Mucosa of descending colon (tissue), 3 donors: ENCODE measurements around the gene EIF2S2. TPM values are rescaled to one million over a fixed set of nuclear protein-coding genes. Genes with fewer than 3 reads are reported as not detected.
A peak's percentile ranks its signal among the peaks of the same experiment; 100 is the strongest.

Experiments used
- ATAC-seq: fragments of 200-7000 bp; cut with Tn5 transposase; one replicate; pipeline ENCODE4 v1.9.1; 2020; ENCODE audit warnings: mild to moderate bottlenecking, moderate library complexity
- DNase-seq, 3 donors: peaks; one replicate each; pipeline ENCODE4 v3.0.0-alpha.2; 2020
- H3K36me3 ChIP-seq: fragments of 200-600 bp; one replicate; pipeline ENCODE4 v1.8.0; 2021; ENCODE audit warnings: low read depth, mild to moderate bottlenecking
- H3K4me1 ChIP-seq: fragments of 200-600 bp; one replicate; pipeline ENCODE4 v1.8.0; 2021; ENCODE audit warnings: low read depth, mild to moderate bottlenecking
- H3K4me3 ChIP-seq: fragments of 200-600 bp; one replicate; pipeline ENCODE4 v1.8.0; 2021; ENCODE audit warnings: mild to moderate bottlenecking
- H3K9me3 ChIP-seq: fragments of 200-600 bp; one replicate; pipeline ENCODE4 v1.8.0; 2021; ENCODE audit warnings: mild to moderate bottlenecking
- intact Hi-C, 2 donors: fragments of 100-400 bp; cut with DNase I in 1 of 2; cut with micrococcal nuclease in 1 of 2; formaldehyde crosslinking; loops; one replicate each; pipeline versions ENCODE4 v1.11.0 to v1.11.1; 2022; cut with DNase I, micrococcal nuclease
- total RNA-seq, 3 donors: library from RNA; stranded (reverse); fragmentation: NEBNext Ultra II Directional in 2 of 3; extraction: Animal tissue kit (Norgen Biotek cat#: 25700) in 2 of 3; gene quantifications; one replicate each; pipeline versions ENCODE4 v1.2.1 to v1.2.4, GENCODE V29; 2021 to 2023
- TF ChIP-seq, protein P1 (sequence below): fragments of 200-600 bp; IDR thresholded peaks from one replicate; pipeline ENCODE4 v1.8.0; 2022; ENCODE audit warnings: antibody characterized with exemption, mild to moderate bottlenecking
- donor health status: DM: no; HTN: no; CAD: no; lungs with moderate emphysema.
- donor health status: DM: no; HTN: no; CAD: no.
- donor health status: DM: no; HTN: yes; CAD: no.

Gene EIF2S2
- total RNA-seq, 3 donors from 2014 or later: 26.5 to 51.7 (median 41.0) TPM

DNA sequence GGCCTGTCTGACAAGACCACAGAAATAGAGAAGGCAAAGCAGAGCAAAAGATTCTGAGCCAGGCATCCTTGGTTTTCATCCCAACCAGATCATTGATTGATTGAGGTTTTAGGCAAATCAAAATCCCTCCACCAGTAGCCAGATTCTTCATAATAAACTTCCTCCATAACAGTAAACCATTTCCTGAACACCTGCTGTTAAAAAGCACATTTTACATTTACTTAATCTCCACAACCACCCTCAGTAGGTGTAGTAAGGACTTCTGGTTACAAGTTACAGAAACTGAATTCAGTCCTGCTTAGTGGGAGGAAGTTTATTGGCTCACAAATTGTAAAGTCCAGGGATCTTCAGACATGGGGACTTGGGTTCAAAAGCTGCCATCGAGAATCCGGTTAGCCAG is 28.3 kb downstream of the EIF2S2 start:
- H3K36me3 ChIP-seq: peaks cover 6% of the 10 kb centered on the region
- TF ChIP-seq, protein P1, sequence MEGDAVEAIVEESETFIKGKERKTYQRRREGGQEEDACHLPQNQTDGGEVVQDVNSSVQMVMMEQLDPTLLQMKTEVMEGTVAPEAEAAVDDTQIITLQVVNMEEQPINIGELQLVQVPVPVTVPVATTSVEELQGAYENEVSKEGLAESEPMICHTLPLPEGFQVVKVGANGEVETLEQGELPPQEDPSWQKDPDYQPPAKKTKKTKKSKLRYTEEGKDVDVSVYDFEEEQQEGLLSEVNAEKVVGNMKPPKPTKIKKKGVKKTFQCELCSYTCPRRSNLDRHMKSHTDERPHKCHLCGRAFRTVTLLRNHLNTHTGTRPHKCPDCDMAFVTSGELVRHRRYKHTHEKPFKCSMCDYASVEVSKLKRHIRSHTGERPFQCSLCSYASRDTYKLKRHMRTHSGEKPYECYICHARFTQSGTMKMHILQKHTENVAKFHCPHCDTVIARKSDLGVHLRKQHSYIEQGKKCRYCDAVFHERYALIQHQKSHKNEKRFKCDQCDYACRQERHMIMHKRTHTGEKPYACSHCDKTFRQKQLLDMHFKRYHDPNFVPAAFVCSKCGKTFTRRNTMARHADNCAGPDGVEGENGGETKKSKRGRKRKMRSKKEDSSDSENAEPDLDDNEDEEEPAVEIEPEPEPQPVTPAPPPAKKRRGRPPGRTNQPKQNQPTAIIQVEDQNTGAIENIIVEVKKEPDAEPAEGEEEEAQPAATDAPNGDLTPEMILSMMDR: no peak

DNA sequence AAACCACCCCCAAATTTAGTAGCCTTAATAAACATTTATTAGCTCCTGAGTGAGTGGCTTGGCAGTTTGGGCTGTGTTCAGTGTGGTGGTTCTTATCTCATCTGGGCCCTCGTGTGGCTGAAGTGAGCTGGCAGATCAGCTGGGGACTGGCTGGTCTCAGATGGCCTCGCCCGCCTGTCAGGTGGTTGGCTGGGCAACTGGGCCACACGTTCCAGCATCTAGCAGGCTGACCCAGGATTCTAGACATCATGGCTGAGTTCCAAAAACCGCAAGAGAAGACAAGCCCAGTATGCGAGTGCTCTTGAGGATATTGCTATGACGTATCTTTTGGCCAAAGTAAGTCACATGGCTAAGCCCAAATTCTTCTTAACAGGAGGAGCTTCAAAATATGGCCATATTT is 28.9 kb downstream of the EIF2S2 start:
- peak; percentile 65 for ATAC-seq
- H3K36me3 ChIP-seq: no peaks in the 10 kb centered on the region
- no peak overlapping the region for H3K4me3 ChIP-seq
- H3K9me3 ChIP-seq: no peaks in the 10 kb centered on the region
- H3K4me1 ChIP-seq: no peaks in the 10 kb centered on the region
- peak; percentile 26 to 72 (median 47) for DNase-seq
- intact Hi-C loops: no loop called here
- TF ChIP-seq, protein P1: no peak

More for the DNA sequence above, 28.3 kb downstream of the EIF2S2 start:
- DNase-seq: no peak
- Histone ChIP-seq H3K4me3 (no peak overlapping the region), H3K4me1 (no peaks in the 10 kb centered on the region), H3K9me3 (no peaks in the 10 kb centered on the region)
- intact Hi-C loops: no loop called here
- no peak for ATAC-seq

DNA sequence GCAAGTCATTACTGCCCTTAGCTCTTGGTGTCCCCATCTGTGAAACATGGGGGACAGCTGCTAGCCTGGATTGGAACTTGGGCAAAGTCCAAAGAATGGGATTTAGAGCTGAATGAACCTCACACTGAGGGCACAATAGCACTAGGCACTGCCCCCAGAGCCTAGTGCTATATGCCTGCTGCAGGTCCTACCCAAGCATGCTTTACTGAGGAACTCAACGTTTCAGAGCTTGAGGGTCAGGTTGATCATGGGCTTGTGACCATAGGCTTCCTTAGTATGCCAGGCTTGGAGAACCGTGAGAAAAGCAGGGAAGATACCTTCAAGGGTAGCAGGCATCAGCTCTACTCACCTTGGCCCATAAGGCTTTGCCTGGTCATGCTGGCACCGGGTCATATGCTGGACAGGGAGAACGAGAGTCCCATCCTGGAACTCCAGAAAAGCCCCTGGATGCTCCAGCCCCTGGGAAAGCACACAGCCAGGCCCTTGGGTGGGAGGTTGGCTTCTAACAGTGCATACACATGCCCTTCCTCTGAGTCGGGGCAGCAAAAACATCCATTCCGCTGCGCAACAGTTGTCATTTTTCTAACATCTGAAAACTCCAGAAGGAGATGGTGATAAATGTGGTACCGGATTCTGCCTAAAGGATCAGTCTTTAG is 29.7 kb downstream of the EIF2S2 start:
- ATAC-seq: no peak
- H3K36me3 ChIP-seq: no peaks in the 10 kb centered on the region

DNA sequence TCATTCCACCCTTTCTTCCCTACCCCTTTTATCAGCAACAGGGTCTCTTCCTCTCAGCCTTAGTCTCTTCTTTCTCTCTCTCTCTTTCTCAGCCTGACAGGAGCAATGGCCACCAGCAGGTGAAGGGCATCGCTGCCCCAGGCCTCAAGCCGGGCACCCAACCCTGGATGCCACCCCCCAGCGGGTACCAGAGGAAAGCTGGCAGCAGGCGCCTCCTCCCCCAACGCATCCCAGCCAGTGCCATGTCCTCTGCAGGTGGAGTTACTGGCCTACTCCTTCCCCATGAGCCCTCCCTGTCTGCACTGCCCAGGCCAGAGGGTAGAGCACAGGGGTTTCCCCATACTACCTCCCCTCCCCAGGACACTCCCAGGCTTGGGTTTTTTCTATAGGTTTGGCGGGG is 32.2 kb downstream of the EIF2S2 start:
- no peak for ATAC-seq
- no peaks in the 10 kb centered on the region for H3K4me1 ChIP-seq
- H3K4me3 ChIP-seq: no peak overlapping the region
- H3K9me3 ChIP-seq: no peaks in the 10 kb centered on the region
- DNase-seq: no peak
- TF ChIP-seq, protein P1: no peak
- intact Hi-C loops: loop anchor here in 1 of 2 donors (10.0 kb wide), 1 partner anchor 215 kb away; no protein-coding TSS in a partner anchor
- H3K36me3 ChIP-seq: no peaks in the 10 kb centered on the region

More for the DNA sequence above, 29.7 kb downstream of the EIF2S2 start:
- TF ChIP-seq, protein P1: no peak
- no peak for DNase-seq
- H3K4me1 ChIP-seq: no peaks in the 10 kb centered on the region
- no peak overlapping the region for H3K4me3 ChIP-seq
- intact Hi-C loops: no loop called here
- no peaks in the 10 kb centered on the region for H3K9me3 ChIP-seq

DNA sequence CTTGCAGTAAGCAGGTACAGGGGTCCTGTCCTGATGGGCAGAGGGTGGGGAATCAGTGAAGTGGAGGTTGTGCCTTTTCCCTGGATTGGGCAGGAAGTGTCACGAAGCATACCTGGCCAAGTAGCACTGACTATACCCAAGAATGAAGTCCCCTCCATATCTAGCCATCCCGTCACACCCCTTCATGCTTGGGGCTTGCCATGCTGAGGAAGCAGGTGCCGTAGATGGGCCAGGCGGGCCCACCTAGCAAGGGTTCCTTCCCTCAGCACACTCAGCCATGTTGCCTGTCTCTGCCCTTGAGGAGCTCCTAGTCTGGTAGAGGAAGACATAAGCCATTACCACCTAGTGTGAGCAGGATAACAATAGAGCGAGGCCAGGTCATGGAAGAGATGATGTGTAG is 33.5 kb downstream of the EIF2S2 start:
- DNase-seq (no peak), ATAC-seq (no peak)
- Histone ChIP-seq H3K9me3 (no peaks in the 10 kb centered on the region), H3K4me1 (no peaks in the 10 kb centered on the region), H3K36me3 (no peaks in the 10 kb centered on the region), H3K4me3 (no peak overlapping the region)
- intact Hi-C loops: loop anchor here in 1 of 2 donors (10.0 kb wide), 1 partner anchor 214 kb away; no protein-coding TSS in a partner anchor
- TF ChIP-seq, protein P1: no peak
